ENCODE data around the gene ATG2A.

DNA sequence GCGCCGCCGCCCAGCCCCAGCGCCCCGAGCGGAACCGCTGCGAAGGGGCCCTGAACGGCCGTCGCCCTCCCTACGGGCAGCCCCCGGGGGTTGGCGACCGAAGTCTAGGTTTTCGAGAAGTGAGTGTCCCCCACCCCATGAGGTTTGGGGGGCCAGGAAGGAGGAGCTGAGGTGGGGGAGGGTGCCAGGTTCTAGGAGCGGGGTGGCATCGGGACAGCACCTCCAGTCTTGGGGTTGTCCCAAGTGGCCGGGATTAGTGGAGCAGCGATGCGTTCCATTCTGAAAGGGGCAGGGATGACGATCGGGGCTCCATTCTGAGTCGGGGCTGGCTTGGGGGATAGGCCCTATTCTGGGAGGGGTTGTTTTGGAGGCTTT is 7.9 kb upstream of the ATG2A start:
- TF ChIP-seq, protein P1, sequence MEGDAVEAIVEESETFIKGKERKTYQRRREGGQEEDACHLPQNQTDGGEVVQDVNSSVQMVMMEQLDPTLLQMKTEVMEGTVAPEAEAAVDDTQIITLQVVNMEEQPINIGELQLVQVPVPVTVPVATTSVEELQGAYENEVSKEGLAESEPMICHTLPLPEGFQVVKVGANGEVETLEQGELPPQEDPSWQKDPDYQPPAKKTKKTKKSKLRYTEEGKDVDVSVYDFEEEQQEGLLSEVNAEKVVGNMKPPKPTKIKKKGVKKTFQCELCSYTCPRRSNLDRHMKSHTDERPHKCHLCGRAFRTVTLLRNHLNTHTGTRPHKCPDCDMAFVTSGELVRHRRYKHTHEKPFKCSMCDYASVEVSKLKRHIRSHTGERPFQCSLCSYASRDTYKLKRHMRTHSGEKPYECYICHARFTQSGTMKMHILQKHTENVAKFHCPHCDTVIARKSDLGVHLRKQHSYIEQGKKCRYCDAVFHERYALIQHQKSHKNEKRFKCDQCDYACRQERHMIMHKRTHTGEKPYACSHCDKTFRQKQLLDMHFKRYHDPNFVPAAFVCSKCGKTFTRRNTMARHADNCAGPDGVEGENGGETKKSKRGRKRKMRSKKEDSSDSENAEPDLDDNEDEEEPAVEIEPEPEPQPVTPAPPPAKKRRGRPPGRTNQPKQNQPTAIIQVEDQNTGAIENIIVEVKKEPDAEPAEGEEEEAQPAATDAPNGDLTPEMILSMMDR (IDR thresholded peaks at IDR 0.05; ENCODE audit: insufficient read depth, low read length): no peak
- TF ChIP-seq, protein P2, sequence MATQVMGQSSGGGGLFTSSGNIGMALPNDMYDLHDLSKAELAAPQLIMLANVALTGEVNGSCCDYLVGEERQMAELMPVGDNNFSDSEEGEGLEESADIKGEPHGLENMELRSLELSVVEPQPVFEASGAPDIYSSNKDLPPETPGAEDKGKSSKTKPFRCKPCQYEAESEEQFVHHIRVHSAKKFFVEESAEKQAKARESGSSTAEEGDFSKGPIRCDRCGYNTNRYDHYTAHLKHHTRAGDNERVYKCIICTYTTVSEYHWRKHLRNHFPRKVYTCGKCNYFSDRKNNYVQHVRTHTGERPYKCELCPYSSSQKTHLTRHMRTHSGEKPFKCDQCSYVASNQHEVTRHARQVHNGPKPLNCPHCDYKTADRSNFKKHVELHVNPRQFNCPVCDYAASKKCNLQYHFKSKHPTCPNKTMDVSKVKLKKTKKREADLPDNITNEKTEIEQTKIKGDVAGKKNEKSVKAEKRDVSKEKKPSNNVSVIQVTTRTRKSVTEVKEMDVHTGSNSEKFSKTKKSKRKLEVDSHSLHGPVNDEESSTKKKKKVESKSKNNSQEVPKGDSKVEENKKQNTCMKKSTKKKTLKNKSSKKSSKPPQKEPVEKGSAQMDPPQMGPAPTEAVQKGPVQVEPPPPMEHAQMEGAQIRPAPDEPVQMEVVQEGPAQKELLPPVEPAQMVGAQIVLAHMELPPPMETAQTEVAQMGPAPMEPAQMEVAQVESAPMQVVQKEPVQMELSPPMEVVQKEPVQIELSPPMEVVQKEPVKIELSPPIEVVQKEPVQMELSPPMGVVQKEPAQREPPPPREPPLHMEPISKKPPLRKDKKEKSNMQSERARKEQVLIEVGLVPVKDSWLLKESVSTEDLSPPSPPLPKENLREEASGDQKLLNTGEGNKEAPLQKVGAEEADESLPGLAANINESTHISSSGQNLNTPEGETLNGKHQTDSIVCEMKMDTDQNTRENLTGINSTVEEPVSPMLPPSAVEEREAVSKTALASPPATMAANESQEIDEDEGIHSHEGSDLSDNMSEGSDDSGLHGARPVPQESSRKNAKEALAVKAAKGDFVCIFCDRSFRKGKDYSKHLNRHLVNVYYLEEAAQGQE (IDR thresholded peaks at IDR 0.05; ENCODE audit: insufficient replicate concordance, low read depth): no peak

Data from HL-60 (cell line).